CD4-positive, CD25-positive, alpha-beta regulatory T cell (primary cell): ENCODE data around the gene GSG1L. TPM values are rescaled to one million over a fixed set of nuclear protein-coding genes. Genes with fewer than 3 reads are reported as not detected.

Experiments used
- ATAC-seq, 2 donors: fragments of 150-1000 bp; cut with Tn5 transposase; one replicate each; pipeline ENCODE4 v1.10.0; 2021; ENCODE audit warnings: low read depth in 2 of 2, moderate number of reproducible peaks in 2 of 2, moderate library complexity in 1 of 2
- DNase-seq, 3 donors: peaks; one replicate each; pipeline versions ENCODE4 v3.0.0 to v3.0.0-alpha.2; 2012 to 2022; ENCODE audit warnings: mixed read lengths in 1 of 3
- H3K27ac ChIP-seq: one replicate; pipeline ENCODE4 v1.7.0; 2013; ENCODE audit warnings: mild to moderate bottlenecking, low read length; ENCODE audit not compliant: insufficient read depth, poor library complexity, severe bottlenecking
- H3K27me3 ChIP-seq: one replicate; pipeline ENCODE4 v1.7.0; 2013; ENCODE audit warnings: low read length; ENCODE audit not compliant: control insufficient read depth, insufficient read depth
- H3K36me3 ChIP-seq: one replicate; pipeline ENCODE4 v1.7.0; 2013; ENCODE audit warnings: mild to moderate bottlenecking, low read length, moderate library complexity; ENCODE audit not compliant: control insufficient read depth, insufficient read depth
- H3K4me1 ChIP-seq: 2 replicates; pipeline ENCODE4 v1.7.0; 2013; ENCODE audit warnings: mild to moderate bottlenecking, low read length; ENCODE audit not compliant: insufficient read depth, control insufficient read depth, poor library complexity, severe bottlenecking
- H3K4me3 ChIP-seq: one replicate; pipeline ENCODE4 v1.7.0; 2013; ENCODE audit warnings: low read depth, mild to moderate bottlenecking, low read length, moderate library complexity
- H3K9me3 ChIP-seq, 2 experiments: 1 replicate in 1 of 2; 2 replicates in 1 of 2; pipeline ENCODE4 v1.7.0; 2013; ENCODE audit warnings: low read length in 2 of 2, mild to moderate bottlenecking in 1 of 2, moderate library complexity in 1 of 2; ENCODE audit not compliant: control insufficient read depth in 2 of 2
- H3K27ac Mint-ChIP-seq, 3 donors: one replicate each; pipeline ENCODE4 v1.8.0; 2020 to 2022; ENCODE audit warnings: mild to moderate bottlenecking in 3 of 3, mixed read lengths in 3 of 3, moderate library complexity in 2 of 3
- H3K27me3 Mint-ChIP-seq: one replicate; pipeline ENCODE4 v1.8.0; 2022; ENCODE audit warnings: mild to moderate bottlenecking, mixed read lengths
- H3K36me3 Mint-ChIP-seq: one replicate; pipeline ENCODE4 v1.8.0; 2020; ENCODE audit warnings: mixed read lengths
- H3K4me1 Mint-ChIP-seq, 4 donors: one replicate each; pipeline ENCODE4 v1.8.0; 2020 to 2022; ENCODE audit warnings: mixed read lengths in 4 of 4, mild to moderate bottlenecking in 1 of 4
- H3K4me3 Mint-ChIP-seq, 4 donors: one replicate each; pipeline ENCODE4 v1.8.0; 2020 to 2022; ENCODE audit warnings: mild to moderate bottlenecking in 4 of 4, mixed read lengths in 4 of 4, moderate library complexity in 3 of 4
- H3K9me3 Mint-ChIP-seq, 7 donors: one replicate each; pipeline ENCODE4 v1.8.0; 2020 to 2022; ENCODE audit warnings: mixed read lengths in 7 of 7, mild to moderate bottlenecking in 3 of 7, moderate library complexity in 2 of 7
- polyA plus RNA-seq, 4 donors: library from polyadenylated mRNA; unstranded; fragments of 300-500 nt; fragmentation: Illumina TruSeq; gene quantifications; one replicate each; pipeline ENCODE4 v1.2.3, GENCODE V29; 2021
- total RNA-seq: library from RNA; stranded (reverse); gene quantifications from one replicate; pipeline ENCODE4 v1.2.3, GENCODE V29; 2022

The GSG1L gene
- total and polyA plus RNA-seq, 5 donors from 2014 or later = 0.15 TPM; not detected in 4

GRCh38 chr16:27773344-27773743, 290.2 kb downstream of the GSG1L start:
- Mint-ChIP-seq H3K27me3 (no peaks in the 10 kb centered on the region), H3K4me3 (no peak overlapping the region), H3K27ac (no peak overlapping the region), H3K36me3 (peaks cover 22% of the 10 kb centered on the region), H3K4me1 (no peaks in the 10 kb centered on the region), H3K9me3 (no peaks in the 10 kb centered on the region)
- no peaks in the 10 kb centered on the region for H3K4me1 ChIP-seq
- H3K27ac ChIP-seq = no peak overlapping the region
- ATAC-seq (no peak), DNase-seq (no peak)
- no peak overlapping the region for H3K4me3 ChIP-seq
- no peaks in the 10 kb centered on the region for H3K9me3 ChIP-seq
- peaks cover 5% of the 10 kb centered on the region for H3K36me3 ChIP-seq
- no peaks in the 10 kb centered on the region for H3K27me3 ChIP-seq

DNA sequence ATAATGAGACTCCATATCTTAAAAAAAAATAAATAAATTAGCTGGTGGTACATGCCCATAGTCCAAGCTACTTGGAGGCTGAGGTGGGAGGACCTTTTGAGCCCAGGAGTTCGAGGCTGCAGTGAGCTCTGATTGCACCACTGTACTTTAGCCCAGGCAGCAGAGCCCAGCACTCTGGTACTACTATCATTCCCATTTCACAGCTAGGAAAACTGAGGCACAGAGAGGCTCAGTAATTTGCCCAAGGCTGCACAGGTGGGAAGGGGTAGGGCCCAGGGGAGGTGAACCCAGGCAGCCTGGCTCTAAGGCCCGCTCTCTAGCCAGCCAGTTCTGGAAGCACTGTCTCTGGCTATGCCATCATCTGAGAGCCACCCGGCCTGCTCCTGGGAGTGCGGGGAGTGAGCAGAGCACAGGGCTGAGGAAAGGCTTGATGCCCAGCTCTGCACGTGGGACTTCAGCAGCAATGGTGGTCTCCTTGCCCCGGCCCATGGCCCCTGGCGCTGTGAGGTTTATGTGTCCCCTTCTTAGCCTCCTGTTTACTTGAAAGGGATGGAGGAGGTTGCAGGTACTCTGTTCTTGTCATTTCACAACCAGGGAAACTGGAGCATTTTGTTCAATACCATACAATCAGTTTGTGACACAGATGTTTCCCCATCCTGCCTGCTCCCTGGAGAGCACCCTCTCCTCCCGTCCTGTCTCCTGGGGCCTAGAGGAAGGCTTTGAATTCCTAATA, 291.3 kb downstream of the GSG1L start:
- ATAC-seq = no peak
- peak overlapping the region in 1 of 3 donors; percentile 46 for H3K27ac Mint-ChIP-seq
- Histone ChIP-seq H3K36me3 (peaks cover 5% of the 10 kb centered on the region), H3K4me1 (no peaks in the 10 kb centered on the region), H3K9me3 (no peaks in the 10 kb centered on the region), H3K27me3 (no peaks in the 10 kb centered on the region), H3K4me3 (no peak overlapping the region), H3K27ac (no peak overlapping the region)
- no peak overlapping the region for H3K4me3 Mint-ChIP-seq
- H3K36me3 Mint-ChIP-seq = peaks cover 22% of the 10 kb centered on the region
- no peak for DNase-seq
- no peaks in the 10 kb centered on the region for H3K9me3 Mint-ChIP-seq
- no peaks in the 10 kb centered on the region for H3K27me3 Mint-ChIP-seq
- no peaks in the 10 kb centered on the region for H3K4me1 Mint-ChIP-seq

DNA sequence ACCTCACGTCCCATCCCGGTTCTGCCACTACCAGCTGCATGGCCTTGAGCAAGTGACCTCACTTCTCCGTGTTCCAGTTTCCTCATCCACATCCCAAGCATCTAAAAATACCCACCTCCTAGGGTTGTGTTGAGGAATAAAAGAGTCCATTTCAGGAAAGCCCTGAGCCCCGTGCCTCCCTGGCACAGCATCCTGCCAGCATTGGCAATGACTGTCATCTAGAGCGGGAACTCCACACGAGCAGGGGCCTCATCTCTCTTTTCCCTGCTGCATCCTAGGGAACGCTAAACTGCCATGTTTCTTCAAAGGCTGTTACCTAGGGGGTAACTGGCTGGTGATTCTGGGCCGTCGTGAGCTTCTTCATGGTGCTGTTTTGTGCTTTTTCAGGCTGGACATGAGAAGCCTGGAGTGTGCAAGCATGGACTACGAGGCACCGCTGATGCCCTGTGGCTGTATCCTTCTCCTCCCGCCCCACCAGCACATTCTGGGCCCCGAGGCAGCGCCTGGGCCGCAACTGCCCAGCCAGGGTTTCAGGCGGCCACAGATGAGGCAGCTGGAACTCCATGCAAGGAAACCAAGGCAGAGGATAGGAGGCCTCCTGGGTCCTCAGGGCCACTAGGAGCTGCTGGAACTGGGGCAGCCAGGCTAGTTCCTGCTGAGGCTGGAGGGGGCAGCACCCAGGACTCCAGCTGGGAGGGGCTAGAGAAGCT, 292.2 kb downstream of the GSG1L start:
- Mint-ChIP-seq H3K4me3 (no peak overlapping the region), H3K9me3 (no peaks in the 10 kb centered on the region)

GRCh38 chr16:27770271-27771196, 293.0 kb downstream of the GSG1L start:
- Histone ChIP-seq H3K9me3 (no peaks in the 10 kb centered on the region), H3K4me1 (no peaks in the 10 kb centered on the region), H3K27ac (no peak overlapping the region), H3K4me3 (no peak overlapping the region), H3K36me3 (peaks cover 5% of the 10 kb centered on the region), H3K27me3 (no peaks in the 10 kb centered on the region)
- no peak overlapping the region for H3K27ac Mint-ChIP-seq
- no peak for DNase-seq
- H3K4me1 Mint-ChIP-seq = no peaks in the 10 kb centered on the region
- no peak overlapping the region for H3K4me3 Mint-ChIP-seq
- ATAC-seq = no peak
- peaks cover 24% of the 10 kb centered on the region for H3K36me3 Mint-ChIP-seq
- no peaks in the 10 kb centered on the region for H3K27me3 Mint-ChIP-seq
- H3K9me3 Mint-ChIP-seq = no peaks in the 10 kb centered on the region

More for the DNA sequence above, 292.2 kb downstream of the GSG1L start:
- H3K36me3 ChIP-seq = peaks cover 5% of the 10 kb centered on the region
- peaks cover 17% of the 10 kb centered on the region for H3K36me3 Mint-ChIP-seq
- H3K27me3 Mint-ChIP-seq = no peaks in the 10 kb centered on the region
- no peaks in the 10 kb centered on the region for H3K4me1 ChIP-seq
- H3K4me1 Mint-ChIP-seq = no peaks in the 10 kb centered on the region
- DNase-seq (no peak), ATAC-seq (no peak)
- H3K9me3 ChIP-seq = no peaks in the 10 kb centered on the region
- H3K27me3 ChIP-seq = no peaks in the 10 kb centered on the region
- H3K27ac ChIP-seq = no peak overlapping the region
- no peak overlapping the region for H3K4me3 ChIP-seq
- H3K27ac Mint-ChIP-seq = no peak overlapping the region

GRCh38 chr16:27769561-27770255, 293.8 kb downstream of the GSG1L start:
- ATAC-seq (no peak), DNase-seq (no peak)
- Mint-ChIP-seq H3K27ac (no peak overlapping the region), H3K36me3 (peaks cover 25% of the 10 kb centered on the region), H3K4me1 (no peaks in the 10 kb centered on the region), H3K9me3 (no peaks in the 10 kb centered on the region), H3K4me3 (no peak overlapping the region), H3K27me3 (no peaks in the 10 kb centered on the region)
- no peaks in the 10 kb centered on the region for H3K9me3 ChIP-seq
- no peak overlapping the region for H3K4me3 ChIP-seq
- no peak overlapping the region for H3K27ac ChIP-seq
- no peaks in the 10 kb centered on the region for H3K4me1 ChIP-seq
- H3K27me3 ChIP-seq = no peaks in the 10 kb centered on the region
- peaks cover 5% of the 10 kb centered on the region for H3K36me3 ChIP-seq

DNA sequence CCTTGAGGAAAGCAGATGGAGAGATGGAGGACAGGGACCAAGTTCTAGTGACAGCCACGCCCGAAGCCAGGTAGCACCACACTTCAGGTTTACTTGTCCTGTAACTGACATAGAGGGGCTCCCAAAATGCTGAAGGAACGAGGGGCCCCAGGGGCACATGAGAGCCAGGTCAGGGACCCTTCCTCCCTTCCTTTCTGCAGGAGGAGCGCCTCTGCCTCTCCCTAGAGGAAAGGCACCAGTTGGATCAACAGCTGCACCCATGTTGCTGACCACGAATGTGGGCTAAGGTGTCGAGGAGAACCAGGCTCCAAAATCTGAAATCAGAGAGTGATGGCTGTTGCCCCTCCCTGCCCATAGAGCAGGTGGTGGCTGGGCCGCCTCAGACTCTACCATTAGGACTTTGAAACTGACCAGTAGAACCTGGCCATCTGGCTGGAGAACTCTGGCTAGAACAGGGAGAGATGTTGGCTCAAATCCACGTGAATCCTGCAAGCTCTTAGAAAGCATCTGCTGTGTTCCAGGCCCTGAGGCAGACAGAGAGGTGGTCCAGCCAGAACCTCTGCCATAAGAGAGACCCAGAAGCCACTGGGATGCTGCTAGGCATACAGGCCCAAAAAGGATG, 294.8 kb downstream of the GSG1L start:
- no peak overlapping the region for H3K4me3 Mint-ChIP-seq
- no peak overlapping the region for H3K4me3 ChIP-seq
- no peaks in the 10 kb centered on the region for H3K27me3 Mint-ChIP-seq
- H3K36me3 ChIP-seq = peaks cover 10% of the 10 kb centered on the region
- H3K9me3 ChIP-seq = no peaks in the 10 kb centered on the region
- ATAC-seq = no peak
- H3K27me3 ChIP-seq = no peaks in the 10 kb centered on the region
- peaks cover 27% of the 10 kb centered on the region for H3K36me3 Mint-ChIP-seq
- no peak overlapping the region for H3K27ac ChIP-seq
- no peaks in the 10 kb centered on the region for H3K4me1 ChIP-seq
- H3K9me3 Mint-ChIP-seq = no peaks in the 10 kb centered on the region
- peak overlapping the region in 1 of 3 donors; percentile 15 for H3K27ac Mint-ChIP-seq
- no peak for DNase-seq
- no peaks in the 10 kb centered on the region for H3K4me1 Mint-ChIP-seq
